Activated T-cell treated with anti-CD3 and anti-CD28 coated beads for 24 hours (primary cell): ENCODE results near the gene TCF25.
A peak's percentile ranks its signal among the peaks of the same experiment; 100 is the strongest.
"Not testable (repeated sequence)": the region's sequence is repeated elsewhere in the genome, so short reads cannot be mapped to it uniquely, and the experiment has no call there.

Source experiments
- DNase-seq: peaks from one replicate; pipeline ENCODE4 v3.0.0-alpha.2; 2020; ENCODE audit warnings: low read depth

Gene TCF25

GRCh38 chr16:89873109-89873971 is at the start of gene TCF25:
Gene TCF25 (plus strand): TSS chr16:89873592. CDS start chr16:89873668, 76 bp downstream.
- peak; percentile 83 for DNase-seq

- DNase-seq, result not testable (repeated sequence)
Observed at GRCh38 chr16:89823824-89824148, 49.6 kb upstream of the TCF25 start.

- no peak for DNase-seq
Observed at GRCh38 chr16:89826531-89827382, 46.6 kb upstream of the TCF25 start.

GRCh38 chr16:89827383-89828198 is 45.8 kb upstream of the TCF25 start:
- no peak for DNase-seq

- peak; percentile 50 for DNase-seq
Observed at GRCh38 chr16:89828199-89828869, 45.1 kb upstream of the TCF25 start, which contains the start of gene SPIRE2. Gene SPIRE2 (plus strand): TSS chr16:89828475. CDS start chr16:89828551, 76 bp downstream.

GRCh38 chr16:89828870-89829629 is 44.3 kb upstream of the TCF25 start:
- no peak for DNase-seq

GRCh38 chr16:89829630-89830437 is 43.6 kb upstream of the TCF25 start:
- DNase-seq, result no peak

- DNase-seq, result no peak
Observed at GRCh38 chr16:89831810-89832328, 41.5 kb upstream of the TCF25 start.

- not testable (repeated sequence) for DNase-seq
Observed at GRCh38 chr16:89833664-89834363, 39.6 kb upstream of the TCF25 start.

GRCh38 chr16:89834813-89835363 is 38.5 kb upstream of the TCF25 start:
- DNase-seq, result not testable (repeated sequence)

- not testable (repeated sequence) for DNase-seq
Observed at GRCh38 chr16:89836484-89836883, 36.9 kb upstream of the TCF25 start.

GRCh38 chr16:89837014-89837546 is 36.3 kb upstream of the TCF25 start:
- no peak for DNase-seq

GRCh38 chr16:89841275-89841674 is 32.1 kb upstream of the TCF25 start:
- DNase-seq, result no peak

- no peak for DNase-seq
Observed at GRCh38 chr16:89842471-89843408, 30.7 kb upstream of the TCF25 start.

- no peak for DNase-seq
Observed at GRCh38 chr16:89843409-89844350, 29.7 kb upstream of the TCF25 start.

GRCh38 chr16:89844739-89845339 is 28.6 kb upstream of the TCF25 start:
- DNase-seq, result no peak
